NCI-H748 treated with DMSO at 0.1 percent for 48 hours (cell line): ENCODE data around the gene EGFL6.

Source experiments
- DNase-seq: peaks from one replicate; lab custom pipeline; 2025; lab: John Stamatoyannopoulos, UW

EGFL6 gene

DNA sequence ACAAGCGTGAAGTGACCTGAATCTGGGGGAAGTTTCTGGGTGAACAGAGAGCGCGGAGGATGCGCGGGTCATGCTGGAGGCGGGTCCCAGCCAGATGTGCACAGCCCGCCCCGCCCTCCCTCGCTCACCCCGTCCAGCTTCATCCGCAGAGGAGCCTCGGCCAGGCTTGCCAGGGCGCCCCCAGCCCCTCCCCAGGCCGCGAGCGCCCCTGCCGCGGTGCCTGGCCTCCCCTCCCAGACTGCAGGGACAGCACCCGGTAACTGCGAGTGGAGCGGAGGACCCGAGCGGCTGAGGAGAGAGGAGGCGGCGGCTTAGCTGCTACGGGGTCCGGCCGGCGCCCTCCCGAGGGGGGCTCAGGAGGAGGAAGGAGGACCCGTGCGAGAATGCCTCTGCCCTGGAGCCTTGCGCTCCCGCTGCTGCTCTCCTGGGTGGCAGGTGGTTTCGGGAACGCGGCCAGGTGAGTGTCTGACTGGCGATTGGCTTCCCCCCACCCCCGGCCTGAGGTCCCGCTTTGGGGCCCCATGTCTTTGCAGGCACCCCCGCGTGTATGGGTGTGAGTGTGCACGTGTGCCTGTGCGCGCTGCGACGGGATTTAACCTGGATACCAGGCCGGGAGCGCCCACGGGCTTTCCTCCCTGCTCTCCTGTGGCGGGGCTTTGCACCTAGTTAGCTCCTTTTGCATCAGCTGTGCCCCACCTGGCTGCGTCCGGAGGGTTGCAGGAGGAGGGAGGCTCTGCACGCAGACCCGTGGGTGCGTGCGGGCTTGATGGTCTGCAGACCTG is at the start of gene EGFL6:
Gene EGFL6 (plus strand): TSS at position 123 of the 782 bp plus-strand sequence. CDS start 261 bp downstream, at position 384.
- no peak for DNase-seq

DNA sequence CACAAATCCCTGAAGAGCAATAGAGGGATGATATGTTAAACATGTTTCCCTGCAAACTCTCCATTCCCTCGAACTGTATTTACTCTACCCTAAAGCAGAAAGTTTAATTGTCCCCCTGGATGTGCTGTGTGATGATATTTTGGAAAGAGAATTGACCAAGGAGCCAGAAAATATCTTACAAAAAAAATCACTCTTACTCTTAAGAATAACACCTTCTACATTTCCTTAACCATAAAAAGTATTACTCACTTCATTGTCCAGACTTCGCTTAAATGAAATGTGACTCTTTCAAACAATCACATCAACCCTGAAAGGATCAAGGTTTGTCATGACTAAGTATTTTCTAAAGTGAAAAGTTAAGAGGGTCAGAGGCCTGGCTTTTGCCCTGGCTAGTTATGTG is 49.0 kb upstream of the EGFL6 start:
- DNase-seq: no peak

DNA sequence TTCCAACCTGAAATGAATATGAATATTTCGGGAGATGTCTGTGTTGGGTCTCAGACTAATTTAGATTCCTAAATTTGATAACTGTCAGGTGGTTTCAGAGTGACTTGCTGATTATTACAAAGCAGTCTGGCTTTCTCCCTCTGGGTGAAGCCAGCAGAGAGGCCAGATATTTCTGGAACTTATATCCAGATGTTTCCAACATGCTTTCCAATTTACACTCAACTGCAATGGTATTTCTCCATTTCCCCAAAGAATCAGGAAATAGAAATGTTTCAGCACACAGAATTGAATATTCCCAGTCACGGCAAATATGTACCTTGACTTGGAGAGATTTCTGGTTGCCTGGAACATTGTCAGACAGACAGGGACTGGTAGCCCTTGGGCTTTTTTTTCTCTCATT is 48.5 kb upstream of the EGFL6 start:
- no peak for DNase-seq

DNA sequence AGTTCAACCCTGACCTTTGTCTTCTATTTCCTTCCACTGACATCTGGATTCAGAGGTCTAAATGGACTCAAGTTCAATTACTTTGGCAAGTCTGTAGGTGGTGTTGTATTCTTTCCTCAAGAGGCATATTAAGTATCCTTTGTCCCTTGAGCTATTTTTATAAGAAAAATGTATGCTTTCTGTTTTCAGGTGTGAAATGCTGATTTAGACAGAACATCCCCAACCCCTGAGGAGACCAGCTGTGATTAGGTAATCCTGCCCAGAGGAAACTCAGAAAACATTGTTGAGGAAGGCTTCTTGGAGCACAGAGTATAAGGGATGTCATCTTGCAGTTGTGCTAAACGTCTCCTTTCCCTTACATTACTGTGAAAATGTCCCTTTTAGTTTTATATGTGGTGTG is 46.6 kb upstream of the EGFL6 start:
- no peak for DNase-seq

- DNase-seq: no peak
Measured at GRCh38 chrX:13533726-13534125, 35.7 kb upstream of the EGFL6 start.

- no peak for DNase-seq
Measured at GRCh38 chrX:13535376-13536165, 33.8 kb upstream of the EGFL6 start.

DNA sequence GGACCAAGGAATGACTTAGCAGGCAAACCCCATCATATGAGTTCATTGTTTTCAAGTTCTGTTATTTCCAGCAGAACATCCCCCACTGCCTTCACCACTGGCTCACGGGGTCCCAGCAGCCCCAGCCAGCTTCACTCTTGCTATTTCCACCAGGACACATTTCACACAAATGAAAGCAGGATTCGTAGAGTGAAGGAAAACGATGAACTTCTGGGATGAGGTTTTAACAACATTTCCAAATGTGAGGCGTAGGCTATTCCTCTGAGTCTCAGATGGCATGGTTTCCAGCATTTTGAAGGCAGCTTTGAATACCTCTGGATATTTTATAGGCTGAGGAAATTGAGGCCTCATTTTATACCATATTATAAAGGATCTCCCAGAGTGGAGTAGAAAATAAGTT is 32.9 kb upstream of the EGFL6 start:
- DNase-seq: no peak

GRCh38 chrX:13538414-13538813 is 31.0 kb upstream of the EGFL6 start:
- no peak for DNase-seq

- DNase-seq: no peak
Measured at GRCh38 chrX:13540602-13541001, 28.8 kb upstream of the EGFL6 start.

DNA sequence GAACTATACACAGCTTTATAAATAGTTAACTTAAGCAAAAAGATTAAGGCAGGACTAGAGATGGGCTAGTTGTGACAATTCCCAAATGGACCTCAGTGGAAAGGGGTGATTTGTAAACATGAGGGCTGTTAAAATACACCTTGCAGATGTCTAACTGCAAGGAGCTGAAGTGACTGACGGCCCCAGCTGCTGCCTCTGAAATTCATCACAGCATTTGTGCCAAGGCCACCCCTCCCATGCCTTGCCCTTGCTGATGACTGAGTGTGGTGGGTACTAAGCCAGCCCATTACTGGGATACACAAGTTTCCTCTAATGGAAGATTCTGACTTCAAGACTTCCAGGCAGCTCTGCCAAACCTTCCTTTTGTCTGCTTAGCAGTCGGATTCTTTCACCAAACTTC is 23.7 kb upstream of the EGFL6 start:
- DNase-seq: no peak

DNA sequence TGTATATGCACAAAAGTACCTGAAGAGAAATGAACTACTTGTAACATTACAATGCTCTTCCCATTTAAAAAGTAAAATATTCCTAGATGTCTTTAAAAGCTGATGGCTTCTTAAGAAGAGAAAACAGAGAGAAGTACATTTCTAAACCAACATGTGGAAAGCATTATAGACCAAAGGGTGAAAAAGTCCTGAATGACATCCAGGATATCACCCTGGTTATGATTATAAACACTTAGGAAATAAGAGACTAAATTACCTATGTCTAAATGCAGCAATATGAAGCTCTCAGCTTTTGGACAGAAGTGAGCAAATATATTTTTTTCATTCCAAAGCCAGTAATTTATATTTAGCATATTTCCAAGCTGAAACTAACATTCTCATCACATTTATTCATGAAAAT is 21.7 kb upstream of the EGFL6 start:
- DNase-seq: no peak

- no peak for DNase-seq
Measured at GRCh38 chrX:13550346-13550745, 19.1 kb upstream of the EGFL6 start.

DNA sequence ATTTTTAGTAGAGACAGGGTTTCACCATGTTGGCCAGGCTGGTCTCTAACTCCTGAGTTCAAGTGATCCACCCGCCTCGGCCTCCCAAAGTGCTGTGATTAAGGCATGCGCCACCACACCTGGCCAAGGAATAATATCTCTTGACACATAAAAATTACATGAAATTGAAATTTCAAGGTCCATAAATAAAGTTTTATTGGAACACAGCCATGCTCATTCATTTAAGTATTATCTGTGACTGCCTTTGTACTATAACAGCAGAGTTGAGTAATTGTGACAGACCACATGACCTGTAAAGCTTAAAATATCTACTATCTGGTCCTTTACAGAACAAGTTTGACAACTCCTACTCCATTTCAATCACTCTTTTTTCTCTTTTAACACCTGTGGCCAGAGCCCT is 17.8 kb upstream of the EGFL6 start:
- no peak for DNase-seq

- DNase-seq: no peak
Measured at GRCh38 chrX:13552892-13553291, 16.5 kb upstream of the EGFL6 start.

GRCh38 chrX:13565511-13565910 is 3.9 kb upstream of the EGFL6 start:
- DNase-seq: no peak

GRCh38 chrX:13570261-13570605 is 832 bp downstream of the EGFL6 start:
- no peak for DNase-seq

DNA sequence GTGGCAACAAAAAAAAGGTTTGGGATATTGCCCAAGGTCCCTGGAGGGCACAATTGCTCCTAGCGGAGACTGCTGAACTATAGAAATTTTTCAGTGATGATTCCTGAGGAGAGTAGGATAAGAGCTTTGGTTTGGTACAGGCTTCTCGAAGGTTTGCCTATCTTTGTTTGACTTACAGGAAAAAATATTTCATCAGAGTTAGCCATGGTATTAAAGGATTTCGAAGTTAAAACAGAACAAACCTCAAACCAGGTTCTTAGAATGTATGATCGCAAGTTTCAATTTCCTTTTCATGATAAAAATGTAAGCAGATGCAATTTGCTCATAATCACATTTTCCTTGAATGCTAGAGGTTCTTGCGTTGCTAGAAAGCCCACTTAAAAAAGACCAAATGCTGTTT is 1.7 kb downstream of the EGFL6 start:
- DNase-seq: no peak

- DNase-seq: no peak
Measured at GRCh38 chrX:13574600-13574999, 5.2 kb downstream of the EGFL6 start.

- no peak for DNase-seq
Measured at GRCh38 chrX:13579661-13580060, 10.3 kb downstream of the EGFL6 start.

DNA sequence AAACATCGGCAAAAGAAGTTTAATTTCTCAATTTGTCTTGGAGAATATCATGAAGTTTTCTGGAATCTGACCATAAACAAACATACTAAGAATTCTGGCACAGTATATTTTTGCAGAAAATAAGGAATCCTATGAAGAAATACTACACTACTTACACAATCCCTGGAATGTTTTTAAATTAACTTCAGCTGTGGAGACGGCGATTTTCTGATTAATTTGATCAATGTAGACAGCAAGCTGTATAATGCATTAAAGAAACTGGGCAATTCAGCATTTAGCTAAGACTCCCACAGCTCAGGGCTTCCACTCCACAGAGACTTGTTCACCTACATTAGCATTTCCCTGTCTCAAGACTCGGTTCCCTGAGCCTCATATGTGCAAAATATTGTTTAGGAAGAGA is 12.2 kb downstream of the EGFL6 start:
- no peak for DNase-seq

- no peak for DNase-seq
Measured at GRCh38 chrX:13587786-13588477, 18.5 kb downstream of the EGFL6 start.

DNA sequence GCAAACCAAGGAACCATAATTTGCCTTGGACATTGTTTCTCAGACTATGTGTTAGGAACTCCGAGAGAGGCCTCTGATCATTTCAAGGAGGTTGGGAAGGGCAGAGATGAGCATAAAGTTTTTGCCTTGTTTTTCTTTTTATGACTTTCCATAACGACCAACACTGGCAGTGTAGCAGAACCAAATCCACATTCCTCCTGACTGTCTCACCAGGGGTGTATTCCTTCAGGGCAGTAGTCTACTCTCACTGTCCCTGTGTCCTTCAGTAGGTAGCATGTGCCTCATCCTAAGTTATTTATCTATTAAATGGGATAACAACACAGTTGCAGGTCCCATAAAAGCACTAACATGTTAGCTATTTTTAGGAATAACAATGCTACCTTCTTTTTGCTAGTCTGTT is 20.8 kb downstream of the EGFL6 start:
- no peak for DNase-seq

GRCh38 chrX:13590914-13591313 is 21.5 kb downstream of the EGFL6 start:
- DNase-seq: no peak
